OCI-LY7 (cell line): ENCODE results near the gene CAND2. TPM values are rescaled to one million over a fixed set of nuclear protein-coding genes. Genes with fewer than 3 reads are reported as not detected.

ENCODE experiments used
- BruUV-seq: library from RNA; stranded (reverse); fragments of 400-500 nt; replicated peaks from 2 replicates; lab custom pipeline; 2021; lab: Mats Ljungman, UMichigan
- CTCF ChIA-PET: fragments of 300-600 bp; sonication (Branson Sonifier 250); formaldehyde crosslinking; loops from one replicate; lab custom pipeline; 2022; ENCODE audit warnings: antibody characterized with exemption; ENCODE audit not compliant: unreplicated experiment; lab: Charles Lee
- POLR2A ChIA-PET: fragments of 300-600 bp; sonication (Branson Sonifier 250); formaldehyde crosslinking; loops from one replicate; lab custom pipeline; 2022; ENCODE audit warnings: antibody characterized with exemption; lab: Charles Lee
- DNase-seq: peaks from one replicate; pipeline ENCODE4 v3.0.0-alpha.2; 2015; ENCODE audit warnings: low spot score
- H2AFZ ChIP-seq: fragments of 200-600 bp; sonication (generic), shearing (Covaris generic); 2 replicates; pipeline ENCODE4 v1.6.1; 2014; ENCODE audit warnings: mild to moderate bottlenecking, antibody characterized with exemption, low read length, moderate library complexity
- H3K27ac ChIP-seq: fragments of 200-600 bp; sonication (generic); 2 replicates; pipeline ENCODE4 v1.5.1; 2014; ENCODE audit warnings: mixed run types, low read depth, mild to moderate bottlenecking, moderate library complexity, low read length, inconsistent platforms; ENCODE audit not compliant: poor library complexity, severe bottlenecking
- H3K36me3 ChIP-seq: fragments of 200-600 bp; sonication (generic); 2 replicates; pipeline ENCODE4 v1.6.1; 2014; ENCODE audit warnings: mild to moderate bottlenecking, antibody characterized with exemption, low read length, moderate library complexity, mixed read lengths; ENCODE audit not compliant: insufficient read depth
- H3K4me1 ChIP-seq: fragments of 200-600 bp; sonication (generic); 2 replicates; pipeline ENCODE4 v1.5.1; 2014; ENCODE audit warnings: mild to moderate bottlenecking, low read length; ENCODE audit not compliant: insufficient read depth, poor library complexity, severe bottlenecking
- H3K4me2 ChIP-seq: fragments of 200-600 bp; sonication (generic); 2 replicates; pipeline ENCODE4 v1.6.1; 2014; ENCODE audit warnings: mild to moderate bottlenecking, low read length
- H3K4me3 ChIP-seq: fragments of 200-600 bp; sonication (generic); 2 replicates; pipeline ENCODE4 v1.5.1; 2014; ENCODE audit warnings: mild to moderate bottlenecking, low read depth, low read length; ENCODE audit not compliant: poor library complexity, severe bottlenecking
- H3K79me2 ChIP-seq: fragments of 200-600 bp; sonication (generic); 2 replicates; pipeline ENCODE4 v1.6.1; 2016; ENCODE audit warnings: low read depth, mild to moderate bottlenecking, low read length, moderate library complexity, mixed read lengths; ENCODE audit not compliant: insufficient read depth
- H3K9me2 ChIP-seq: fragments of 200-600 bp; sonication (generic); 2 replicates; pipeline ENCODE4 v1.6.1; 2016; ENCODE audit warnings: mild to moderate bottlenecking, low read length, mixed read lengths; ENCODE audit not compliant: insufficient read depth
- H3K9me3 ChIP-seq: fragments of 200-600 bp; sonication (generic); 2 replicates; pipeline ENCODE4 v1.6.1; 2014; ENCODE audit warnings: mild to moderate bottlenecking, mixed run types, low read length, mixed read lengths
- H4K20me1 ChIP-seq: fragments of 200-600 bp; sonication (generic); 2 replicates; pipeline ENCODE4 v1.6.1; 2014; ENCODE audit warnings: mild to moderate bottlenecking, antibody characterized with exemption, low read length, moderate library complexity, mixed read lengths; ENCODE audit not compliant: insufficient read depth
- EZH2phosphoT487 ChIP-seq: fragments of 200-600 bp; sonication (generic); IDR thresholded peaks from 2 replicates; pipeline ENCODE4 v1.6.1; 2018; ENCODE audit warnings: low read depth, borderline replicate concordance, mild to moderate bottlenecking, mixed run types, antibody characterized with exemption, low read length, moderate library complexity, mixed read lengths
- intact Hi-C: fragments of 100-400 bp; cut with micrococcal nuclease; formaldehyde crosslinking; loops from one replicate; pipeline ENCODE4 v1.10.0; 2022; ENCODE audit not compliant: unreplicated experiment
- total RNA-seq, 2 experiments: library from RNA; depleted of rRNA in 1 of 2; stranded (reverse); fragments of >200 nt in 1 of 2; shearing (Covaris generic) in 1 of 2; gene quantifications; 2 replicates each; pipeline ENCODE4 v1.2.3, GENCODE V29; 2014 to 2022
- TF ChIP-seq, protein P1 (sequence below): fragments of 200-600 bp; sonication (generic); conservative IDR thresholded peaks from 2 replicates; pipeline ENCODE4 v1.5.1; 2014; ENCODE audit warnings: mild to moderate bottlenecking, antibody characterized with exemption, low read length, moderate library complexity, mixed read lengths

The CAND2 gene
- total RNA-seq, 2 experiments from 2014 or later: 4.1 to 11.0 TPM

DNA sequence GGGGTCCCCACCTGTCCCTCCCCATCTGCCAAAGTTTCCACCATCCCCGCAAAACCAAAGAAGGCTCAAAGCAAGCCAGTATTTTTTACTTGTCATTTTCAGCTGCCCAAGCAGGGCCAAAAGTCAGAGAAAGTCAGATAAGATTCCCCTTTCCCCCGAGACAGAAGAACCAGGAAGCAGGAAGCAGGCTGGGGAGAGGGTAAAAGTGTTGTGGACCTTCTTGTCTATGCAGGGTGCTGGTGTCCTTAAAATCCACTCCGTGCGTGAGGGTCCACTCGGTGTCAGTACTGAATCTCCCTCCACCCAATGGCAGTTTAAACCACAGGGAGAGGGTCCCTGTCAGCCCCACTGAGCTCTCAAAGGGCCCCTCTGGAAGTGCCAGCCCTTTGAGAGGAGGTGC lies 65.1 kb downstream of the CAND2 start:
- no peaks in the 10 kb centered on the region for H4K20me1 ChIP-seq
- CTCF ChIA-PET: no interaction called here
- DNase-seq: no peak
- H2AFZ ChIP-seq: no peak overlapping the region
- H3K9me2 ChIP-seq: no peaks in the 10 kb centered on the region
- 0 out of 2 replicates have a peak, but pooled peaks cover 5% of the 10 kb centered on the region for H3K9me3 ChIP-seq
- intact Hi-C loops: no loop called here
- H3K4me1 ChIP-seq: no peaks in the 10 kb centered on the region
- no peak overlapping the region for H3K4me2 ChIP-seq
- H3K79me2 ChIP-seq: no peaks in the 10 kb centered on the region
- no peak overlapping the region for H3K4me3 ChIP-seq
- no peak overlapping the region for H3K27ac ChIP-seq
- TF ChIP-seq, protein P1, sequence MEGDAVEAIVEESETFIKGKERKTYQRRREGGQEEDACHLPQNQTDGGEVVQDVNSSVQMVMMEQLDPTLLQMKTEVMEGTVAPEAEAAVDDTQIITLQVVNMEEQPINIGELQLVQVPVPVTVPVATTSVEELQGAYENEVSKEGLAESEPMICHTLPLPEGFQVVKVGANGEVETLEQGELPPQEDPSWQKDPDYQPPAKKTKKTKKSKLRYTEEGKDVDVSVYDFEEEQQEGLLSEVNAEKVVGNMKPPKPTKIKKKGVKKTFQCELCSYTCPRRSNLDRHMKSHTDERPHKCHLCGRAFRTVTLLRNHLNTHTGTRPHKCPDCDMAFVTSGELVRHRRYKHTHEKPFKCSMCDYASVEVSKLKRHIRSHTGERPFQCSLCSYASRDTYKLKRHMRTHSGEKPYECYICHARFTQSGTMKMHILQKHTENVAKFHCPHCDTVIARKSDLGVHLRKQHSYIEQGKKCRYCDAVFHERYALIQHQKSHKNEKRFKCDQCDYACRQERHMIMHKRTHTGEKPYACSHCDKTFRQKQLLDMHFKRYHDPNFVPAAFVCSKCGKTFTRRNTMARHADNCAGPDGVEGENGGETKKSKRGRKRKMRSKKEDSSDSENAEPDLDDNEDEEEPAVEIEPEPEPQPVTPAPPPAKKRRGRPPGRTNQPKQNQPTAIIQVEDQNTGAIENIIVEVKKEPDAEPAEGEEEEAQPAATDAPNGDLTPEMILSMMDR: no peak
- no peak for TF ChIP-seq EZH2phosphoT487
- BruUV-seq: no TSS peak
- POLR2A ChIA-PET: no interaction called here
- H3K36me3 ChIP-seq: no peaks in the 10 kb centered on the region

DNA sequence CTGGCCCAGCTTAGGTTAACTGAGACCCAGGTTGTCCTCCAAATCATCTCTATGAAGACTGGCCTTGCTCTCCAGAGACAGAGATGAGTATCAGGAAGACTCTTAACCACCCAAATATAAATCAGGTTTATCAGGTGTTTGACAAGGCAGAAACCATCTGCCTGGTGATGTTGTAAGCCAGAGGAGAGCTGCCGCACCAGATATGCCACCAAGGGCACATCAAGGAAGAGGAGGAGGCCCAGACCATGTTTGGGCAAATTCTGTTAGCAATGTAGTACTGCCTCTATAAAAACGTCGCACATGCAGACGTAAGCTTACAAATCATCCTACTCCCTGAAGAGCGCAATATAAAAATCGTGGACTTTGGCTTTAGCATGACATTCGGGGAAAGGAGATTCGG lies 65.9 kb downstream of the CAND2 start:
- no peaks in the 10 kb centered on the region for H3K36me3 ChIP-seq
- CTCF ChIA-PET: no interaction called here
- 0 out of 2 replicates have a peak, but pooled peaks cover 5% of the 10 kb centered on the region for H3K9me3 ChIP-seq
- no peaks in the 10 kb centered on the region for H3K79me2 ChIP-seq
- intact Hi-C loops: no loop called here
- no peaks in the 10 kb centered on the region for H3K4me1 ChIP-seq
- H4K20me1 ChIP-seq: no peaks in the 10 kb centered on the region
- H3K4me3 ChIP-seq: no peak overlapping the region
- no peak for DNase-seq
- no peaks in the 10 kb centered on the region for H3K9me2 ChIP-seq
- no peak overlapping the region for H2AFZ ChIP-seq
- BruUV-seq: no TSS peak
- H3K27ac ChIP-seq: no peak overlapping the region
- TF ChIP-seq EZH2phosphoT487: no peak
- TF ChIP-seq, protein P1: no peak
- no peak overlapping the region for H3K4me2 ChIP-seq
- POLR2A ChIA-PET: no interaction called here

DNA sequence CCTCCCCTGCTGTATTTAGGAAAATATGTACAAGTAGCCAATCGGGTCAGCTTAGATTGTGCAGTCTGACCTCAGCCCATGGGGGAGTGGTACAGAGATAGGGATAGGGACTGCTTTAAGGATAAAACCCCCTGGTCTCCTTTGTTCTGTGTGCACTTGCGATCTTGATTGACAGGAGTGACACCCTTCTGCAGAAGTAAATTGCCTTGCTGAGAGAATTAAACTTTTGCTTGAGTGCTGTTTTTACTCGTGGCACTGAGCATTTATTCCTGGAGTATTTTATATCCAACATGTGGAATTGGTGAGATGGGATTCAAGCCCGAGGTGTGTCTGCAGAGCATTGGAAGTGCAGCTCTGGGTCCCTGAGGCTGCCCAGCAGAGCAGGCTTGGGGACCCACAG lies 68.8 kb downstream of the CAND2 start:
- Histone ChIP-seq H3K36me3 (no peaks in the 10 kb centered on the region), H2AFZ (no peak overlapping the region), H3K9me2 (no peaks in the 10 kb centered on the region), H3K4me3 (no peak overlapping the region), H3K4me2 (no peak overlapping the region), H3K9me3 (0 out of 2 replicates have a peak, but pooled peaks cover 5% of the 10 kb centered on the region), H3K27ac (no peak overlapping the region), H3K79me2 (no peaks in the 10 kb centered on the region), H4K20me1 (no peaks in the 10 kb centered on the region), H3K4me1 (peaks cover 8% of the 10 kb centered on the region)
- no TSS peak for BruUV-seq
- CTCF ChIA-PET: no interaction called here
- intact Hi-C loops: no loop called here
- TF ChIP-seq EZH2phosphoT487: no peak
- TF ChIP-seq, protein P1: no peak
- POLR2A ChIA-PET: interaction anchor here (0.5 to 1.0 kb wide), 2 partner anchors 21 to 83 kb away, joined by 4 to 6 read pairs; no protein-coding TSS in a partner anchor
- DNase-seq: no peak
